GM23338 (cell line): Measurements from ENCODE around the gene GP9. TPM values are rescaled to one million over a fixed set of nuclear protein-coding genes. Genes with fewer than 3 reads are reported as not detected.

ENCODE experiments used
- ATAC-seq: fragments of 200-7000 bp; cut with Tn5 transposase; 3 replicates; pipeline ENCODE4 v1.9.1; 2020
- DNase-seq: peaks from one replicate; pipeline ENCODE4 v3.0.0-alpha.2; 2015; ENCODE audit warnings: low spot score
- H2AFZ ChIP-seq: fragments of 200-600 bp; sonication (generic); 2 replicates; pipeline ENCODE4 v1.8.0; 2016; ENCODE audit warnings: antibody characterized with exemption, mild to moderate bottlenecking, moderate library complexity
- H3F3A ChIP-seq: fragments of 200-600 bp; sonication (generic); replicated peaks from 2 replicates; pipeline ENCODE4 v1.8.0; 2017; ENCODE audit warnings: antibody characterized with exemption, mixed run types, low read depth
- H3K27ac ChIP-seq: fragments of 200-600 bp; sonication (generic); 2 replicates; pipeline ENCODE4 v1.6.1; 2016; ENCODE audit warnings: low read depth
- H3K27me3 ChIP-seq: fragments of 200-600 bp; sonication (generic); 2 replicates; pipeline ENCODE4 v1.8.0; 2016; ENCODE audit warnings: mild to moderate bottlenecking, mixed run types, moderate library complexity; ENCODE audit not compliant: insufficient read depth
- H3K36me3 ChIP-seq: fragments of 200-600 bp; sonication (generic); 2 replicates; pipeline ENCODE4 v1.8.0; 2016; ENCODE audit warnings: mild to moderate bottlenecking; ENCODE audit not compliant: insufficient read depth
- H3K4me1 ChIP-seq: fragments of 200-600 bp; sonication (generic); 2 replicates; pipeline ENCODE4 v1.8.0; 2016; ENCODE audit warnings: mild to moderate bottlenecking, moderate library complexity; ENCODE audit not compliant: insufficient read depth
- H3K4me2 ChIP-seq: fragments of 200-600 bp; sonication (generic); 2 replicates; pipeline ENCODE4 v1.7.1; 2017; ENCODE audit warnings: mixed run types
- H3K4me3 ChIP-seq: fragments of 200-600 bp; sonication (generic); 2 replicates; pipeline ENCODE4 v1.6.1; 2016; ENCODE audit warnings: mixed run types
- H3K79me2 ChIP-seq: fragments of 200-600 bp; sonication (generic); replicated peaks from 2 replicates; pipeline ENCODE4 v1.8.0; 2017; ENCODE audit warnings: mild to moderate bottlenecking; ENCODE audit not compliant: insufficient read depth
- H3K9me2 ChIP-seq: fragments of 200-600 bp; sonication (generic); 2 replicates; pipeline ENCODE4 v1.8.0; 2017; ENCODE audit not compliant: insufficient read depth
- H4K20me1 ChIP-seq: fragments of 200-600 bp; sonication (generic); replicated peaks from 2 replicates; pipeline ENCODE4 v1.8.0; 2017; ENCODE audit warnings: mild to moderate bottlenecking; ENCODE audit not compliant: insufficient read depth
- H3K27ac Mint-ChIP-seq: 2 replicates; pipeline ENCODE4 v1.8.0; 2020; ENCODE audit warnings: inconsistent platforms, mild to moderate bottlenecking, moderate library complexity, mixed read lengths
- H3K27me3 Mint-ChIP-seq: 3 replicates; pipeline ENCODE4 v1.8.0; 2022; ENCODE audit warnings: low read depth, mild to moderate bottlenecking, moderate library complexity, mixed read lengths, inconsistent platforms; ENCODE audit not compliant: insufficient read depth, poor library complexity
- H3K36me3 Mint-ChIP-seq: 3 replicates; pipeline ENCODE4 v1.8.0; 2021; ENCODE audit warnings: low read depth, mild to moderate bottlenecking, inconsistent platforms, moderate library complexity, mixed read lengths
- H3K4me1 Mint-ChIP-seq: 3 replicates; pipeline ENCODE4 v1.8.0; 2020; ENCODE audit warnings: mild to moderate bottlenecking, inconsistent platforms, mixed read lengths
- H3K4me3 Mint-ChIP-seq: 3 replicates; pipeline ENCODE4 v1.8.0; 2021; ENCODE audit warnings: moderate library complexity, mild to moderate bottlenecking, inconsistent platforms, mixed read lengths
- H3K9me3 Mint-ChIP-seq: 3 replicates; pipeline ENCODE4 v1.8.0; 2020; ENCODE audit warnings: moderate library complexity, mild to moderate bottlenecking, inconsistent platforms, mixed read lengths
- CREB1 ChIP-seq: fragments of 250-450 bp; sonication (Bioruptor Pico); IDR thresholded peaks from 2 replicates; pipeline ENCODE4 v1.5.0; 2020; ENCODE audit warnings: low read depth, mild to moderate bottlenecking, moderate library complexity
- ETS1 ChIP-seq: IDR thresholded peaks from 2 replicates; pipeline ENCODE4 v1.6.1; 2016; ENCODE audit warnings: antibody characterized with exemption
- EZH2 ChIP-seq: fragments of 200-600 bp; sonication (generic); IDR thresholded peaks from one replicate; pipeline ENCODE4 v1.8.0; 2017; ENCODE audit warnings: antibody characterized with exemption, mild to moderate bottlenecking, low read depth; ENCODE audit not compliant: unreplicated experiment
- JUNB ChIP-seq: IDR thresholded peaks from one replicate; pipeline ENCODE4 v1.6.1; 2016; ENCODE audit warnings: antibody characterized with exemption; ENCODE audit not compliant: unreplicated experiment
- POLR2AphosphoS5 ChIP-seq: IDR thresholded peaks from 2 replicates; pipeline ENCODE4 v1.6.1; 2016; ENCODE audit warnings: antibody characterized with exemption, low read depth
- REST ChIP-seq: IDR thresholded peaks from one replicate; pipeline ENCODE4 v1.6.1; 2018; ENCODE audit warnings: antibody characterized with exemption; ENCODE audit not compliant: unreplicated experiment
- STAT1 ChIP-seq: IDR thresholded peaks from one replicate; pipeline ENCODE4 v1.6.1; 2016; ENCODE audit warnings: antibody characterized with exemption; ENCODE audit not compliant: unreplicated experiment
- ZNF114 ChIP-seq: fragments of 250-450 bp; sonication (Bioruptor Pico); IDR thresholded peaks from 2 replicates; pipeline ENCODE4 v1.5.0; 2020; ENCODE audit warnings: mild to moderate bottlenecking, moderate library complexity
- ZNF331 ChIP-seq: fragments of 250-450 bp; sonication (Bioruptor Pico); IDR thresholded peaks from 2 replicates; pipeline ENCODE4 v1.5.0; 2020; ENCODE audit warnings: low read depth, mild to moderate bottlenecking, moderate library complexity
- polyA plus RNA-seq: library from polyadenylated mRNA; unstranded; fragments of >200 nt; fragmentation: Nextera tagmentation; extraction: Ambion mirVana; gene quantifications from 2 replicates; pipeline ENCODE4 v1.2.1, GENCODE V29; 2016
- total RNA-seq: library from RNA; depleted of rRNA; stranded (reverse); fragments of >200 nt; shearing (Covaris generic); gene quantifications from 2 replicates; pipeline ENCODE4 v1.2.3, GENCODE V29; 2014

Gene GP9
- total and polyA plus RNA-seq, 2 experiments from 2014 or later: not detected

GRCh38 chr3:129017484-129017899 lies 43.1 kb upstream of the GP9 start:
- H3K4me2 ChIP-seq: no peak overlapping the region
- Mint-ChIP-seq H3K27ac (no peak overlapping the region), H3K4me3 (no peak overlapping the region)

GRCh38 chr3:129018271-129018670 lies 42.3 kb upstream of the GP9 start:
- DNase-seq (no peak), ATAC-seq (no peak)
- no peaks in the 10 kb centered on the region for H3K79me2 ChIP-seq
- Mint-ChIP-seq H3K4me1 (peaks cover 9% of the 10 kb centered on the region; the same call in 2 of the 3 replicates), H3K36me3 (no peaks in the 10 kb centered on the region; the same call in 2 of the 3 replicates), H3K27ac (no peak overlapping the region), H3K27me3 (peaks cover 3% of the 10 kb centered on the region), H3K9me3 (no peaks in the 10 kb centered on the region), H3K4me3 (no peak overlapping the region)
- no peak overlapping the region for H3K4me2 ChIP-seq
- H3K36me3 ChIP-seq: no peaks in the 10 kb centered on the region
- no peaks in the 10 kb centered on the region; the same call in 1 of the 2 replicates for H3K4me1 ChIP-seq
- no peak for TF ChIP-seq REST
- no peak for TF ChIP-seq STAT1
- TF ChIP-seq ETS1: no peak
- TF ChIP-seq CREB1: no peak
- no peak for TF ChIP-seq JUNB
- no peak for TF ChIP-seq ZNF114 (CRISPR knock-in tag)
- H3F3A ChIP-seq: no peaks in the 10 kb centered on the region
- H3K9me2 ChIP-seq: no peaks in the 10 kb centered on the region
- no peak overlapping the region for H3K4me3 ChIP-seq
- no peak overlapping the region for H3K27ac ChIP-seq
- no peak overlapping the region for H2AFZ ChIP-seq
- H4K20me1 ChIP-seq: no peaks in the 10 kb centered on the region
- no peaks in the 10 kb centered on the region for H3K27me3 ChIP-seq

More at GRCh38 chr3:129017484-129017899, 43.1 kb upstream of the GP9 start:
- Histone ChIP-seq H3K27me3 (no peaks in the 10 kb centered on the region), H3K9me2 (no peaks in the 10 kb centered on the region), H3K27ac (no peak overlapping the region), H3K4me3 (no peak overlapping the region), H2AFZ (no peak overlapping the region), H3K36me3 (no peaks in the 10 kb centered on the region), H3F3A (no peaks in the 10 kb centered on the region), H3K79me2 (no peaks in the 10 kb centered on the region), H3K4me1 (no peaks in the 10 kb centered on the region; the same call in 1 of the 2 replicates), H4K20me1 (no peaks in the 10 kb centered on the region)
- Mint-ChIP-seq H3K27me3 (peaks cover 3% of the 10 kb centered on the region), H3K9me3 (no peaks in the 10 kb centered on the region), H3K36me3 (no peaks in the 10 kb centered on the region; the same call in 2 of the 3 replicates), H3K4me1 (peaks cover 9% of the 10 kb centered on the region; the same call in 2 of the 3 replicates)
- DNase-seq (no peak), ATAC-seq (no peak)
- TF ChIP-seq STAT1 (no peak), REST (no peak), POLR2AphosphoS5 (no peak), ZNF331 (CRISPR knock-in tag) (no peak), EZH2 (no peak)
